ENCODE data around the gene ADAMTS17. TPM values are rescaled to one million over a fixed set of nuclear protein-coding genes. Genes with fewer than 3 reads are reported as not detected.

The ADAMTS17 gene
- total and polyA plus RNA-seq, 11 donors, result 0.30 to 2.4 (median 1.2) TPM

- 88 to 94% (median 90%) methylated on average over 6 of the region's 6 CpGs for WGBS, 4 donors
- no peak for ATAC-seq
- Histone ChIP-seq H3K9me3 (no peaks in the 10 kb centered on the region), H3K27me3 (no peaks in the 10 kb centered on the region), H3K27ac (no peak overlapping the region), H3K4me3 (no peak overlapping the region), H3K4me1 (no peaks in the 10 kb centered on the region), H3K36me3 (no peaks in the 10 kb centered on the region)
- DNase-seq, result no peak
- no peak for TF ChIP-seq POLR2A (IDR thresholded peaks at IDR 0.05)
- TF ChIP-seq CTCF (IDR thresholded peaks at IDR 0.05), result no peak
- intact Hi-C loops (cut with DNase I), result no loop called here
Observed at GRCh38 chr15:100156201-100156600, 185.6 kb downstream of the ADAMTS17 start.

GRCh38 chr15:100154338-100154737 lies 187.4 kb downstream of the ADAMTS17 start:
- TF ChIP-seq POLR2A (IDR thresholded peaks at IDR 0.05) (no peak), CTCF (IDR thresholded peaks at IDR 0.05) (no peak)
- H3K9me3 ChIP-seq, result peaks cover 0 to 4% (median 0%) of the 10 kb centered on the region in 12 donors

GRCh38 chr15:100152463-100152862 lies 189.3 kb downstream of the ADAMTS17 start:
- H3K4me1 ChIP-seq, result no peaks in the 10 kb centered on the region
- peaks cover 0 to 23% (median 13%) of the 10 kb centered on the region in 12 donors for H3K9me3 ChIP-seq
- intact Hi-C loops (cut with DNase I), result no loop called here
- no peaks in the 10 kb centered on the region for H3K36me3 ChIP-seq
- no peak overlapping the region for H3K27ac ChIP-seq
- ATAC-seq (peak in 3 of 4 donors; percentile 45 to 70 (median 47)), DNase-seq (peak in 1 of 5 donors; percentile 50)
- TF ChIP-seq POLR2A (IDR thresholded peaks at IDR 0.05) (no peak), CTCF (IDR thresholded peaks at IDR 0.05) (no peak)
- H3K27me3 ChIP-seq, result no peaks in the 10 kb centered on the region
- WGBS, 4 donors, result 62 to 71% (median 64%) methylated on average over 7 to 8 of the region's 8 CpGs
- no peak overlapping the region for H3K4me3 ChIP-seq

More at GRCh38 chr15:100154338-100154737, 187.4 kb downstream of the ADAMTS17 start:
- no peak overlapping the region for H3K4me3 ChIP-seq
- DNase-seq, result no peak
- no peaks in the 10 kb centered on the region for H3K4me1 ChIP-seq
- H3K27ac ChIP-seq, result no peak overlapping the region
- 81 to 85% (median 83%) methylated on average over 8 of the region's 8 CpGs for WGBS, 4 donors
- intact Hi-C loops (cut with DNase I), result no loop called here
- no peak for ATAC-seq
- no peaks in the 10 kb centered on the region for H3K36me3 ChIP-seq
- H3K27me3 ChIP-seq, result no peaks in the 10 kb centered on the region

- Histone ChIP-seq H3K36me3 (no peaks in the 10 kb centered on the region), H3K4me1 (no peaks in the 10 kb centered on the region), H3K27me3 (no peaks in the 10 kb centered on the region), H3K27ac (no peak overlapping the region), H3K4me3 (no peak overlapping the region), H3K9me3 (peaks cover 0 to 28% (median 13%) of the 10 kb centered on the region in 12 donors)
- ATAC-seq (no peak), DNase-seq (no peak)
- WGBS, 4 donors, result 77 to 89% (median 81%) methylated on average over 3 to 8 of the region's 8 CpGs
- intact Hi-C loops (cut with DNase I), result no loop called here
- no peak for TF ChIP-seq POLR2A (IDR thresholded peaks at IDR 0.05)
- TF ChIP-seq CTCF (IDR thresholded peaks at IDR 0.05), result no peak
Observed at GRCh38 chr15:100150906-100151305, 190.9 kb downstream of the ADAMTS17 start.

All from heart left ventricle (tissue), 16 donors.